Measurements from ENCODE around the gene UTP14C.
"Not testable (repeated sequence)": the region's sequence is repeated elsewhere in the genome, so short reads cannot be mapped to it uniquely, and the experiment has no call there.

Gene UTP14C

DNA sequence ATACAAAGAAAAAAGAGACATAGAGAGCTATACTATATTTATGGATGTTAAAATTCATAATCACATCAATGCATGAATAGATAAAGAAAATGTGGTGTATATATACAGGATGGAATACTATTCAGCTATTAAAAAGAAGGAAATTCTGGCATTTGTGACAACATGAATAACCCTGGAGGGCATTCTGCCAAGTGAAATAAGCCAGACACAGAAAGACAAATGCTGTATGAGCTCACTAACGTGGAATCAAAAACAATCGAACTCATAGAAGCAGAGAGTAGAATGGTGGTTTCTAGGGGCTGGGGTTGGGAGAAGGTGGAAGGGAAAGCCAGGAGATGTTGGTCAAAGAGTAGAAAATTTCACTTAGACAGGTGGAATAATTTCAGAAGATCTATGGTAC lies 24.0 kb downstream of the UTP14C start:
- DNase-seq: no peak

GRCh38 chr13:52051400-52051799 lies 26.9 kb downstream of the UTP14C start:
- DNase-seq: no peak

GRCh38 chr13:52053460-52053859 lies 29.0 kb downstream of the UTP14C start:
- DNase-seq: no peak

DNA sequence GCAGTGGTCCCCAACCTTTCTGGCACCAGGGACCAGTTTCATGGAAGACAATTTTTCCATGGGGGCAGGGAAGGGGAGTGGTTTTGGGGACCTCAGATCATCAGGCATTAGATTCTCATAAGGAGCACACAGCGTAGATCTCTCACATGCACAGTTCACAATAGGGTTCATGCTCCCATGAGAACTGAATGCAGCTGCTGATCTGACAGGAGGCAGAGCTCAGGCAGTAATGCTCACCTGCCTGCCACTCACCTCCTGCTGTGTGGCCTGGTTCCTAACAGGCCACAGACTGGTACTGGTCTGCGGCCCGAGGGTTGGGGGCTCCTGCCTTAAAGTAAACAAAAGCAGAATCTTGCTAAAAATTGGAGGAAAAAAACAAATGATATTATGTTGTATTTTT lies 36.6 kb downstream of the UTP14C start:
- not testable (repeated sequence) for DNase-seq

DNA sequence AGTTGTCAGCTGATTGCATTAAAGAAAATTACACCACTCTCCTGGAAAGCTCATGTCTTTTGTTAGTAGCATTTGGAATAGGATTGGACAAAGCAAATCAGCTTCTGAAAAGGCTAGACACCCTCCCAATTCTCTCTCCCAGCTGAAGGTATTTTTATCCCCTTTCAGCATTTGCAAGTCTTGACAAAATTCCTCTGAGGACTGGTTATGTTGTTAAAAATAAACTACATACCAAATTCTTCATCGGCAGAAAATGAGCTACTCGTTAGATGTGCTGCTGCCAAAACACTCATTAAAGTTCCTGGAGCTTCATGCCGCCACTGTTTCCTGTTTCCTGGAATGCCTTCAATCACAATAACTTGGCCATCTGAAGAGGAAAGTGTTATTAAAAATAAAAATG lies 37.1 kb downstream of the UTP14C start:
- DNase-seq: no peak

DNA sequence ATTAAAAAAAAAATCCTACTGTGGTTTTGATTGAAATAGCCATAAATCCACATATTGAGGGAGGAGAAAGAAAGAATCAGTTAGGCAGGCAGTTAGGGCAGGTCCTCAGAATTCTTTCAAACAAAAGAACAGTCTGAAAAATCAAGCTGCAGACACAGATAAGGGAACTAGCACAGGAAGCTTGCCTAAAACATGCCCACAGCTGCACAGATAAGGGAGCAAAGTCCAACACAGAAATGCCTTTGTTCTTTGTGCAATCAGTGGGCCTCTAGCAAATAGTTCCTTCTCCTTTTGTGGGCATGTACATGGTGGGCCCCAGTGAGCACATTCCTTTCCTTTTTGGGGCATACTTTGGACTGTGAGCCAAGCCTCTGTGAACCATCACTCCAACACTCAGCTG lies 42.7 kb downstream of the UTP14C start:
- no peak for DNase-seq

DNA sequence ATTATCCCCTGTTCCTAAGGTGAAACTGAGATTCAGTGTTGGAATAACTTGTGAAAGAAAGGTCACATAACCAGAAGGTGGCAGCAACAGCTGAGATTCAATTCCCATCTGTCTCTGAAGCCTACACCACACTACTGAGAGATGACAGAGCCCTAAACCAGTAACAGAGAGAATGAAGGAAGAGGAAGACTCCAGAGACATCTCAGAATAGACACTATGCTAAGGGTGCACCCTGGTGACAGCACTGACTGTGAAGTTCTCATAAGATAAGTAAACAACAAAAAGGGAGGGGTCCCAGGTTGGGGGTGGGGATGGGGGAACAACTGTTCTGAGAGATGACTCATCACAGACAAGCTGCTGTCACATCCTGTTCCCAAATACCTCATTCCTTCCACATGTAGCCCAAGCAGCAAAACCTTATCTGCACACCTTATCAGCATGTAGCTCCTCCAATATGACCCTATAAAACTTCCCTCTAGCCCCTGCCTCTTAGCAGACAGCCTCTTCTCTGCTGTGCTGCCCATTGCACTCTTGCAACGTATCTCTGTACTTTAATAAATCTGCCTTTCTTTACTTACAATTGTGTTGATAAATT lies 46.5 kb downstream of the UTP14C start:
- DNase-seq: no peak

Data from left hindlimb (tissue), 1 donor.